Measurements from ENCODE around the gene PRKCZ.

Gene PRKCZ

DNA sequence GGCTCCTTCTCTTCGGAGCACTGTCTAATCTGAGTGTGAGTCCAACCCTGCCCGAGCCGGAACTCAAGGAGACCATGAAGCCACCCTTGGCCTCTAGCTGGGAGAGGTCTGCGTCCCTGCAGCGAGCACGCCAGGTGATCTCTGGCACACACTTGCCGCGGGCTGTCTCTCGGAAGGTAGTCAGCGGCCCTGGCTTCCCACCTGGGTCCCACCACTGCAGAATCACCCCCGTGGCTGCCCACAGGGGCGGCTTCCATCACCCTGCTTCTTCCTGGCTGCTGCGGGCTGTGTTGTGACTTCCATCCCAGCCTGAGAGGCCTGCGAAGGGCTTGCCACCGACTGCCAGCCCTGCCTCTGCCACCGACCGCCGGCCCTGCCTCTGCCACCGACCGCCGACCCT lies 127.3 kb downstream of the PRKCZ start:
- H2AFZ ChIP-seq (ENCODE audit: low read length), result no peak overlapping the region
- DNase-seq (ENCODE audit: low spot score), result no peak
- peak overlapping the region; percentile 85 for H3K23ac ChIP-seq (ENCODE audit: low read depth, low read length, poor library complexity)
- peak overlapping the region; percentile 23 for H4K8ac ChIP-seq (ENCODE audit: low read depth, low read length)
- peaks cover 11% of the 10 kb centered on the region for H3K79me1 ChIP-seq (ENCODE audit: low read depth, low read length)
- no peak overlapping the region for H3K9ac ChIP-seq (ENCODE audit: low read depth, low read length, poor library complexity)
- H3K27me3 ChIP-seq (ENCODE audit: control insufficient read depth in 3 of 3, insufficient read depth in 3 of 3, low read depth in 1 of 3, low read length in 3 of 3), result peaks cover 0 to 4% (median 0%) of the 10 kb centered on the region in 3 experiments
- H3K27ac ChIP-seq (replicated peaks; ENCODE audit: low read length), result no peak overlapping the region
- peaks cover 0 to 25% of the 10 kb centered on the region in 2 donors for H3K36me3 ChIP-seq (replicated peaks in 1 of 2; ENCODE audit: control insufficient read depth in 2 of 2, insufficient read depth in 2 of 2, low read length in 2 of 2)
- H3K4me3 ChIP-seq (ENCODE audit: low read length in 2 of 2), result no peak overlapping the region
- H4K91ac ChIP-seq (ENCODE audit: low read depth, low read length, poor library complexity), result no peak overlapping the region
- peaks cover 0 to 2% of the 10 kb centered on the region in 2 donors for H3K9me3 ChIP-seq (replicated peaks in 1 of 2; ENCODE audit: control insufficient read depth in 2 of 2, insufficient read depth in 1 of 2, low read depth in 1 of 2, low read length in 2 of 2)
- peak overlapping the region; percentile 87 for H2BK5ac ChIP-seq (ENCODE audit: low read length)
- WGBS, 2 donors (ENCODE audit: extremely low coverage in 2 of 2, insufficient read length in 2 of 2, insufficient replicate concordance in 1 of 2), result no CpG with 5 or more reads among the region's 21 CpGs
- no peaks in the 10 kb centered on the region for H3K4me1 ChIP-seq (ENCODE audit: control insufficient read depth in 2 of 2, insufficient read depth in 1 of 2, low read depth in 1 of 2, low read length in 2 of 2)
- H3K4ac ChIP-seq (ENCODE audit: low read length), result no peak overlapping the region
- no peak overlapping the region for H2BK15ac ChIP-seq (ENCODE audit: low read length)
- H3K14ac ChIP-seq (ENCODE audit: low read length), result peak overlapping the region; percentile 21
- H2AK5ac ChIP-seq (ENCODE audit: low read depth, low read length), result no peak overlapping the region
- H3K4me2 ChIP-seq (ENCODE audit: insufficient read depth, low read length, poor library complexity, severe bottlenecking), result no peak overlapping the region
- no peak overlapping the region for H2BK120ac ChIP-seq (ENCODE audit: low read depth, low read length)
- peak overlapping the region; percentile 19 for H3K18ac ChIP-seq (ENCODE audit: low read length)
- no peak overlapping the region for H2BK12ac ChIP-seq (ENCODE audit: low read length)

DNA sequence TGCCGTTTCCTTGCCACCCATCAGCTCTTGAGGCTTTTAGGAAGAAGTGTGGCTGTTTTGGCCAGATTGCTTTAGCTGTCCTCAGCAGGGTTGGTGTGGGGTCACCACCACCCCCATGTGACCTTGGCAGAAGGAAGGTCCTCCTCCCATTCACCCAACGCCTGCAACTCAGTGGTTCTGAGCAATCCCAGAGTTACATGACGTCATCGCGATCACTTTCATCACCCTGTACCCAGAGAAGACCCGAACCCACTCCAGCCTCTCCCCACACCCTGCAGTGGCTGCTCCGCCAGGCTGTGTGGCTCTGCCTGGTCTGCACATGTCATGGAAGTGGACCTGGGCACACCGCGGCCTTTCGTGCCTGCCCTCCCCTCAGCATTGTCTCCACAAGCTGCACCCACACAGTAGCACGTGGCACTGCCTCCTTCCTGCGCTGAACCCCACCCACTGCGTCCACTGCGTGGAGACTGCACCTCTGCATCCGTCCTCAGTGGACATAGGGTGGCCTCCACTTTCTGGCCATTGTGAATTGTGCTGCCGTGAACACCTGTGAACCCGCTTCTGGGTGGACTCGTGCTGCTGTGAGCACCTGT lies 127.8 kb downstream of the PRKCZ start:
- peaks cover 0 to 26% of the 10 kb centered on the region in 2 donors for H3K36me3 ChIP-seq (replicated peaks in 1 of 2; ENCODE audit: control insufficient read depth in 2 of 2, insufficient read depth in 2 of 2, low read length in 2 of 2)
- no peak overlapping the region for H3K4me2 ChIP-seq (ENCODE audit: insufficient read depth, low read length, poor library complexity, severe bottlenecking)
- peak overlapping the region; percentile 71 for H3K9ac ChIP-seq (ENCODE audit: low read depth, low read length, poor library complexity)
- H2BK5ac ChIP-seq (ENCODE audit: low read length), result peak overlapping the region; percentile 87
- H2BK15ac ChIP-seq (ENCODE audit: low read length), result no peak overlapping the region
- no peaks in the 10 kb centered on the region for H3K4me1 ChIP-seq (ENCODE audit: control insufficient read depth in 2 of 2, insufficient read depth in 1 of 2, low read depth in 1 of 2, low read length in 2 of 2)
- H2AFZ ChIP-seq (ENCODE audit: low read length), result no peak overlapping the region
- H3K79me1 ChIP-seq (ENCODE audit: low read depth, low read length), result peaks cover 13% of the 10 kb centered on the region
- no peak overlapping the region for H4K91ac ChIP-seq (ENCODE audit: low read depth, low read length, poor library complexity)
- H3K4ac ChIP-seq (ENCODE audit: low read length), result no peak overlapping the region
- H3K14ac ChIP-seq (ENCODE audit: low read length), result peak overlapping the region; percentile 21
- H3K23ac ChIP-seq (ENCODE audit: low read depth, low read length, poor library complexity), result peak overlapping the region; percentile 85
- peaks cover 0 to 4% (median 0%) of the 10 kb centered on the region in 3 experiments for H3K27me3 ChIP-seq (ENCODE audit: control insufficient read depth in 3 of 3, insufficient read depth in 3 of 3, low read depth in 1 of 3, low read length in 3 of 3)
- DNase-seq (ENCODE audit: low spot score), result no peak
- peak overlapping the region; percentile 35 for H3K18ac ChIP-seq (ENCODE audit: low read length)
- no peak overlapping the region for H3K4me3 ChIP-seq (ENCODE audit: low read length in 2 of 2)
- H3K9me3 ChIP-seq (replicated peaks in 1 of 2; ENCODE audit: control insufficient read depth in 2 of 2, insufficient read depth in 1 of 2, low read depth in 1 of 2, low read length in 2 of 2), result peaks cover 0 to 2% of the 10 kb centered on the region in 2 donors
- no peak overlapping the region for H2AK5ac ChIP-seq (ENCODE audit: low read depth, low read length)
- H2BK120ac ChIP-seq (ENCODE audit: low read depth, low read length), result no peak overlapping the region
- WGBS, 2 donors (ENCODE audit: extremely low coverage in 2 of 2, insufficient read length in 2 of 2, insufficient replicate concordance in 1 of 2), result no CpG with 5 or more reads among the region's 18 CpGs
- no peak overlapping the region for H2BK12ac ChIP-seq (ENCODE audit: low read length)
- H3K27ac ChIP-seq (replicated peaks; ENCODE audit: low read length), result no peak overlapping the region
- H4K8ac ChIP-seq (ENCODE audit: low read depth, low read length), result no peak overlapping the region

DNA sequence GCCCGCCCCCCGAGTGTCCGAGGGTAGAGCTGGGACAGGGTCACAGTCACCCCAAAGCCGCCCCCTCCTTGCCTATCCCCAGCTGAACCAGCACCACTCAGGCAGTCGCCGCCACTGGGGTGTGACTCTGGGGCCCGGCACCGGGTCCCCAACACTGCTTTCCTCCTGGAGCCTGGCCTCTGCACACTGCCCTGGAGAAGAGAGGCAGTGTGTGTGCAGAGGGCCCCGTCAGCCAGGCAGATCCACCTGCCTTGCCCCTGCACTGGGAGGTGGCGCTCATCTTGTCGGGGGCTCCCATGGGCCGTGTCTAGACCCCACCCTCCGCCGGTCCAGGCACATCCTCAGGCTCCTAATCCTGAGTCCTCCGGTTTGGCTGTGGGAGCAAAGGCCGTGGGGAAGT lies 128.7 kb downstream of the PRKCZ start:
- H3K79me1 ChIP-seq (ENCODE audit: low read depth, low read length), result peaks cover 15% of the 10 kb centered on the region
- H3K9ac ChIP-seq (ENCODE audit: low read depth, low read length, poor library complexity), result no peak overlapping the region
- DNase-seq (ENCODE audit: low spot score), result no peak
- H2AFZ ChIP-seq (ENCODE audit: low read length), result no peak overlapping the region
- H2BK15ac ChIP-seq (ENCODE audit: low read length), result no peak overlapping the region
- H2AK5ac ChIP-seq (ENCODE audit: low read depth, low read length), result no peak overlapping the region
- no peak overlapping the region for H2BK12ac ChIP-seq (ENCODE audit: low read length)
- no peaks in the 10 kb centered on the region for H3K4me1 ChIP-seq (ENCODE audit: control insufficient read depth in 2 of 2, insufficient read depth in 1 of 2, low read depth in 1 of 2, low read length in 2 of 2)
- no peak overlapping the region for H2BK5ac ChIP-seq (ENCODE audit: low read length)
- no peak overlapping the region for H4K8ac ChIP-seq (ENCODE audit: low read depth, low read length)
- H3K4me3 ChIP-seq (ENCODE audit: low read length in 2 of 2), result no peak overlapping the region
- no peak overlapping the region for H3K27ac ChIP-seq (replicated peaks; ENCODE audit: low read length)
- peaks cover 0 to 2% of the 10 kb centered on the region in 2 donors for H3K9me3 ChIP-seq (replicated peaks in 1 of 2; ENCODE audit: control insufficient read depth in 2 of 2, insufficient read depth in 1 of 2, low read depth in 1 of 2, low read length in 2 of 2)
- H3K23ac ChIP-seq (ENCODE audit: low read depth, low read length, poor library complexity), result no peak overlapping the region
- H4K91ac ChIP-seq (ENCODE audit: low read depth, low read length, poor library complexity), result no peak overlapping the region
- H3K18ac ChIP-seq (ENCODE audit: low read length), result no peak overlapping the region
- peaks cover 0 to 4% (median 0%) of the 10 kb centered on the region in 3 experiments for H3K27me3 ChIP-seq (ENCODE audit: control insufficient read depth in 3 of 3, insufficient read depth in 3 of 3, low read depth in 1 of 3, low read length in 3 of 3)
- H3K36me3 ChIP-seq (replicated peaks in 1 of 2; ENCODE audit: control insufficient read depth in 2 of 2, insufficient read depth in 2 of 2, low read length in 2 of 2), result peaks cover 0 to 31% of the 10 kb centered on the region in 2 donors
- H3K4ac ChIP-seq (ENCODE audit: low read length), result no peak overlapping the region
- WGBS, 2 donors (ENCODE audit: extremely low coverage in 2 of 2, insufficient read length in 2 of 2, insufficient replicate concordance in 1 of 2), result no CpG with 5 or more reads among the region's 16 CpGs
- H3K4me2 ChIP-seq (ENCODE audit: insufficient read depth, low read length, poor library complexity, severe bottlenecking), result no peak overlapping the region
- H3K14ac ChIP-seq (ENCODE audit: low read length), result no peak overlapping the region
- H2BK120ac ChIP-seq (ENCODE audit: low read depth, low read length), result no peak overlapping the region

DNA sequence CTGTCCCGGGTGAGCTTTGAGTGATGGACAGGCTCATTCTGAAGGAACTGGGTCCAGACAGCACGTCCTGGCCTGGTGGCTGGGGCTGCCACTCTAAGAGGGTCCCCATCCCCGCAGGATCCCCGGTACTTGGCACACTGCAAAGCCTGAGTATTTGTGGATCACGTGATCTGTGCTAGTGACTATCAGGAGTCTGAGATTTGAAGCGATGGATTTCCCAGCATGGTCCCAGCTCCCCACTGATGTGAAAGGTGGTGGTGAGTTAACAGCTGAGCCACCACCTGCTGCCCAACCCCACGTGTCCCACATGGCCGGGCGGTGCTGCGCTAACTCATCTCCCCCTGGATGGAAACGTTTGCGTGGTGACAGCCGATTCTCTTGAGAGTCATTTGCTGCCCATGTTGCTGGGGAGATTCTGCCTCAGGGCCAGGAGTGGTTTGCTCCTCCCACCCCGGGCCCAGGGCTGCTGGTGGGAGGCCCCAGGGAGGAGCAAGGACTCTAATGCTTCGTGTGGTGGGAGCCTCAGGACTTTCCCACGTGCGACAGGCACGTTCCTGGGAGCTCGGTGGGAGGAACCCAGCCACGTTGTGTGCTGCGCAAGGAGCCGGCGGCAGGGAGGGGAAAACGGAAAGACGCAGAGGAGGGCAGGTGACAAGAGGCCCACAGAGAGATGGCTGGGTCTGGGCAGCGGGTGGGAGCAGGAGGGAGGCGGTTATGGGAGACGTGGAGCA lies 129.2 kb downstream of the PRKCZ start:
- Histone ChIP-seq H2BK15ac (ENCODE audit: low read length) (no peak overlapping the region), H3K4me1 (ENCODE audit: control insufficient read depth in 2 of 2, insufficient read depth in 1 of 2, low read depth in 1 of 2, low read length in 2 of 2) (no peaks in the 10 kb centered on the region), H3K27me3 (ENCODE audit: control insufficient read depth in 3 of 3, insufficient read depth in 3 of 3, low read depth in 1 of 3, low read length in 3 of 3) (peaks cover 0 to 4% (median 0%) of the 10 kb centered on the region in 3 experiments), H3K18ac (ENCODE audit: low read length) (no peak overlapping the region), H2BK12ac (ENCODE audit: low read length) (no peak overlapping the region), H2AFZ (ENCODE audit: low read length) (no peak overlapping the region), H2BK5ac (ENCODE audit: low read length) (no peak overlapping the region), H3K36me3 (replicated peaks in 1 of 2; ENCODE audit: control insufficient read depth in 2 of 2, insufficient read depth in 2 of 2, low read length in 2 of 2) (peaks cover 0 to 30% of the 10 kb centered on the region in 2 donors), H3K14ac (ENCODE audit: low read length) (no peak overlapping the region), H2BK120ac (ENCODE audit: low read depth, low read length) (no peak overlapping the region), H3K23ac (ENCODE audit: low read depth, low read length, poor library complexity) (no peak overlapping the region), H3K9ac (ENCODE audit: low read depth, low read length, poor library complexity) (no peak overlapping the region), H3K27ac (replicated peaks; ENCODE audit: low read length) (no peak overlapping the region), H4K91ac (ENCODE audit: low read depth, low read length, poor library complexity) (no peak overlapping the region), H3K79me1 (ENCODE audit: low read depth, low read length) (peaks cover 15% of the 10 kb centered on the region), H3K4ac (ENCODE audit: low read length) (no peak overlapping the region), H4K8ac (ENCODE audit: low read depth, low read length) (no peak overlapping the region), H3K4me2 (ENCODE audit: insufficient read depth, low read length, poor library complexity, severe bottlenecking) (no peak overlapping the region), H3K4me3 (ENCODE audit: low read length in 2 of 2) (no peak overlapping the region), H3K9me3 (replicated peaks in 1 of 2; ENCODE audit: control insufficient read depth in 2 of 2, insufficient read depth in 1 of 2, low read depth in 1 of 2, low read length in 2 of 2) (peaks cover 0 to 2% of the 10 kb centered on the region in 2 donors), H2AK5ac (ENCODE audit: low read depth, low read length) (no peak overlapping the region)
- DNase-seq (ENCODE audit: low spot score), result no peak
- WGBS, 2 donors (ENCODE audit: extremely low coverage in 2 of 2, insufficient read length in 2 of 2, insufficient replicate concordance in 1 of 2), result no CpG with 5 or more reads among the region's 28 CpGs

Data from neuronal stem cell (in vitro differentiated cells).